Colonic mucosa (tissue), 4 donors: ENCODE data around the gene MRTFB. TPM values are rescaled to one million over a fixed set of nuclear protein-coding genes. Genes with fewer than 3 reads are reported as not detected.

Experiments used
- DNase-seq: peaks from one replicate; pipeline ENCODE4 v3.0.0-alpha.2; 2020
- H3K27ac ChIP-seq: fragments of 200-600 bp; one replicate; pipeline ENCODE4 v1.8.0; 2021
- H3K27me3 ChIP-seq: fragments of 200-600 bp; one replicate; pipeline ENCODE4 v1.8.0; 2021
- H3K36me3 ChIP-seq: fragments of 200-600 bp; one replicate; pipeline ENCODE4 v1.8.0; 2021
- H3K4me1 ChIP-seq: fragments of 200-600 bp; one replicate; pipeline ENCODE4 v1.8.0; 2021; ENCODE audit warnings: mild to moderate bottlenecking
- H3K4me3 ChIP-seq: fragments of 200-600 bp; one replicate; pipeline ENCODE4 v1.8.0; 2021
- H3K9ac ChIP-seq, 2 donors: one replicate each; pipeline ENCODE4 v1.7.0; 2013; ENCODE audit warnings: control low read depth in 2 of 2, low read depth in 2 of 2, low read length in 2 of 2
- H3K9me3 ChIP-seq: fragments of 200-600 bp; one replicate; pipeline ENCODE4 v1.8.0; 2021
- CTCF ChIP-seq: fragments of 200-600 bp; IDR thresholded peaks from one replicate; pipeline ENCODE4 v1.8.0; 2022; ENCODE audit warnings: antibody characterized with exemption, mild to moderate bottlenecking
- intact Hi-C: fragments of 100-400 bp; cut with DNase I; formaldehyde crosslinking; loops from one replicate; pipeline ENCODE4 v1.14.1; 2022
- total RNA-seq, 2 donors: library from RNA; stranded (reverse); fragmentation: NEBNext Ultra II Directional in 1 of 2; extraction: Animal tissue kit (Norgen Biotek cat#: 25700) in 1 of 2; gene quantifications; one replicate each; pipeline ENCODE4 v1.2.1, GENCODE V29; 2021
- donor health status: healthy.
- donor health status: DM: no; HTN: no; CAD: no.
- donor health status: DM: no; HTN: no; CAD: no.

Gene MRTFB
- total RNA-seq, 2 donors from 2014 or later = 31.4 to 40.3 TPM

DNA sequence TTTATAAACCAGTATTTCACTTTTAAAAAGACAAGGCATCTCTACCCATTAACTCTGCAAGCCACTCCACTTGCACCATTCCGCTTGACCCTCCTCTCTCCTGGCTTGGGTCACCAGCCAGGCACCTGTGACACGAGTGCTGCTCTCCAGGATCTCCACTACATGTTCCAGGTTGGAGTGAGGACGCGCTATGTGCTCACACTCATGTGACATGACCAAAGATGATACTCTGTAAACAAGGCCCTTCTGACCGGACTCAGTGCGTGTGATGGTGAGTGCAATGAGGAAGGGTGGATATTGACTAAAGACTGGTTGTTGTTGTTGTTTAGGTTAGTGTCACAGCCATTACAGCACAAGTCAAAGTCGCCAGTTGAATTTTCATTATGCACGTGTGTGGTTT lies 192.7 kb downstream of the MRTFB start:
- peaks cover 9% of the 10 kb centered on the region for H3K36me3 ChIP-seq
- intact Hi-C loops = no loop called here

DNA sequence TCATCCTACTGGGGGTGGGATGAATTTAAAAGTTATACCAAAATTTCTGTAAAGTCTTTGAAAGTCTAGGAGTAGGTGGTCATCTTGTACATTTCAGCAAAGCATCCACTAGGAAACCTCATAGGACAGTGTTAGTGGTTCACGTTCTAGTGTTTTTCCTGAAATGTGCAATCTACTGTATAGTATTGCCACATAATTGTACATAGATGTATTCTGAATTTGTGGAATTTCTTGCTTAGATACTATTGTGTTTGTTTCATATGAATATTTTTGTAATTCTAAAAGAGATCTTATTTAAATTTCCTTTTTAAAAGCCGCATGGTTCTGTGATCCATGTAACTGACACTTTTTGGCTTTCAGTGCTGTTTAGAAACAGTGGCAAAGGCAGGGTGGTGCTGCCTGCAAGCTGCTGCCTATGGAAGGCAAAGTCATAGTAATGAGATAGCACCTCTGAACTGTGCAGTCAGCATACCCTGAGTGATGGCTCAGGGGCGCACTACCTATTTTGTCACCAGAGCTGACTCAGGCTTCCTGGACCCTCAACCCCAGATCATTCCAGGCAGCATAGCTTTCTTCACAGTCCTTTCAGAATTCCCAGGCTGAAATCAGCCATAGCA lies 193.3 kb downstream of the MRTFB start:
- intact Hi-C loops = no loop called here
- H3K27me3 ChIP-seq = no peaks in the 10 kb centered on the region
- no peak for TF ChIP-seq CTCF

More for the DNA sequence above, 192.7 kb downstream of the MRTFB start:
- no peak for DNase-seq
- Histone ChIP-seq H3K27me3 (no peaks in the 10 kb centered on the region), H3K9me3 (no peaks in the 10 kb centered on the region), H3K4me1 (no peaks in the 10 kb centered on the region), H3K9ac (no peak overlapping the region), H3K4me3 (no peak overlapping the region), H3K27ac (no peak overlapping the region)
- TF ChIP-seq CTCF = no peak

DNA sequence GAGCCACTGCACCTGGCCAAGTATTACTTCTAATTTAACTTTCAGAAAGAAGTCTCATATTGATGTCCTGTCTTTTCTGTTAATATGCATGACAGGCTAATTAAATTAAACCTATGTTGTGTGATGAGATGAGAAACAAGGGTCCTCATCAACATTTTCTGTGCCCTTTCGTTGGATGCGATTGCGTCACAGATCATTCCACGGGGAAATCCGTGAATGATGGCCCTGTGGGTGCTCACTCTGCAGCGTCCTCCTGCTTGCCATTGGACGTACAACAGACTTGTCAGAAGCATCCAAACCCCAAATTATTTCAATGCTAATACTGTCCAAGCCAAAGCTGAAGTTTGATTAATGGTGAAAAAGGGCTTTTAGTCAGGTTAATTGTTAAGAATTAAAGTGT lies 197.0 kb downstream of the MRTFB start:
- Histone ChIP-seq H3K4me3 (no peak overlapping the region), H3K9me3 (no peaks in the 10 kb centered on the region), H3K27ac (no peak overlapping the region), H3K9ac (no peak overlapping the region), H3K27me3 (no peaks in the 10 kb centered on the region), H3K36me3 (no peaks in the 10 kb centered on the region), H3K4me1 (no peaks in the 10 kb centered on the region)
- no peak for TF ChIP-seq CTCF
- intact Hi-C loops = no loop called here
- no peak for DNase-seq

More for the DNA sequence above, 193.3 kb downstream of the MRTFB start:
- no peak overlapping the region for H3K9ac ChIP-seq
- no peaks in the 10 kb centered on the region for H3K4me1 ChIP-seq
- H3K4me3 ChIP-seq = no peak overlapping the region
- no peak for DNase-seq
- H3K9me3 ChIP-seq = no peaks in the 10 kb centered on the region
- peaks cover 9% of the 10 kb centered on the region for H3K36me3 ChIP-seq
- no peak overlapping the region for H3K27ac ChIP-seq

GRCh38 chr16:14275934-14276333 lies 204.8 kb downstream of the MRTFB start:
- Histone ChIP-seq H3K36me3 (no peaks in the 10 kb centered on the region), H3K4me3 (no peak overlapping the region), H3K9me3 (no peaks in the 10 kb centered on the region), H3K9ac (no peak overlapping the region), H3K4me1 (no peaks in the 10 kb centered on the region), H3K27me3 (no peaks in the 10 kb centered on the region), H3K27ac (no peak overlapping the region)
- intact Hi-C loops = no loop called here
- DNase-seq = no peak
- no peak for TF ChIP-seq CTCF

- H3K9ac ChIP-seq = no peak overlapping the region
- no peaks in the 10 kb centered on the region for H3K27me3 ChIP-seq
- no peaks in the 10 kb centered on the region for H3K4me1 ChIP-seq
- H3K36me3 ChIP-seq = no peaks in the 10 kb centered on the region
- TF ChIP-seq CTCF = no peak
- no peak for DNase-seq
- no peaks in the 10 kb centered on the region for H3K9me3 ChIP-seq
- H3K27ac ChIP-seq = no peak overlapping the region
- intact Hi-C loops = no loop called here
- H3K4me3 ChIP-seq = no peak overlapping the region
Measured at GRCh38 chr16:14278749-14279148, 207.6 kb downstream of the MRTFB start.
